HCT116 (cell line): ENCODE results near the gene ERP29. TPM values are rescaled to one million over a fixed set of nuclear protein-coding genes. Genes with fewer than 3 reads are reported as not detected.

Experiments
- ATAC-seq: fragments of 200-7000 bp; cut with Tn5 transposase; 2 replicates; pipeline ENCODE4 v1.9.1; 2020; ENCODE audit warnings: mild to moderate bottlenecking, moderate library complexity
- BruUV-seq: library from RNA; stranded (reverse); fragments of 400-500 nt; replicated peaks from 2 replicates; lab custom pipeline; 2021; lab: Mats Ljungman, UMichigan
- CTCF ChIA-PET: fragments of 300-600 bp; sonication (Branson Sonifier 250); formaldehyde crosslinking; loops from one replicate; lab custom pipeline; 2021; ENCODE audit warnings: antibody characterized with exemption; lab: Charles Lee
- POLR2A ChIA-PET: fragments of 300-600, 350-600 bp; sonication (Branson Sonifier 250); formaldehyde crosslinking; loops from one replicate; lab custom pipeline; 2021; ENCODE audit warnings: antibody characterized with exemption; lab: Charles Lee
- RAD21 ChIA-PET, 2 experiments: fragments of 300-600 bp; sonication (Branson Sonifier 250); formaldehyde crosslinking; loops; one replicate each; lab custom pipeline; 2023; ENCODE audit warnings: low total read pairs in 2 of 2; ENCODE audit not compliant: uncharacterized antibody in 2 of 2, unreplicated experiment in 2 of 2, low non-redundant PET in 1 of 2; lab: Charles Lee
- DNase-seq: peaks from one replicate; pipeline ENCODE4 v3.0.0-alpha.2; 2010; ENCODE audit warnings: low read depth, low spot score
- H2AFZ ChIP-seq: fragments of 200-600 bp; shearing (Covaris generic), sonication (generic); 2 replicates; pipeline ENCODE4 v1.6.1; 2017; ENCODE audit warnings: low read depth, mixed run types, mixed read lengths, antibody characterized with exemption, low read length; ENCODE audit not compliant: poor library complexity, severe bottlenecking
- H3K27ac ChIP-seq: 2 replicates; pipeline ENCODE4 v1.5.1; 2012; ENCODE audit warnings: low read depth, low read length
- H3K27me3 ChIP-seq: fragments of 200-600 bp; sonication (generic); 2 replicates; pipeline ENCODE4 v1.6.1; 2016; ENCODE audit warnings: mixed run types, low read length, mixed read lengths; ENCODE audit not compliant: insufficient read depth
- H3K36me3 ChIP-seq, 2 experiments: fragments of 200-500 bp in 1 of 2; fragments of 200-600 bp in 1 of 2; sonication (Bioruptor generic) in 1 of 2; sonication (generic) in 1 of 2; 2 replicates each; pipeline versions ENCODE4 v1.5.1 to v1.6.1; 2014 to 2016; ENCODE audit warnings: low read length in 2 of 2, inconsistent platforms in 1 of 2, mixed read lengths in 1 of 2, mixed run types in 1 of 2; ENCODE audit not compliant: insufficient read depth in 2 of 2, control insufficient read depth in 1 of 2
- H3K4me1 ChIP-seq, 2 experiments: fragments of 200-600 bp in 1 of 2; sonication (generic) in 1 of 2; 2 replicates each; pipeline versions ENCODE4 v1.5.1 to v1.6.1; 2012 to 2017; ENCODE audit warnings: low read length in 2 of 2, inconsistent platforms in 1 of 2, mild to moderate bottlenecking in 1 of 2, mixed read lengths in 1 of 2, mixed run types in 1 of 2, moderate library complexity in 1 of 2; ENCODE audit not compliant: insufficient read depth in 2 of 2, control insufficient read depth in 1 of 2
- H3K4me2 ChIP-seq: fragments of 200-600 bp; sonication (generic); 2 replicates; pipeline ENCODE4 v1.6.1; 2017; ENCODE audit warnings: mixed run types, low read length, mixed read lengths
- H3K4me3 ChIP-seq, 2 experiments: fragments of 200-600 bp in 1 of 2; sonication (generic) in 1 of 2; replicated peaks in 1 of 2; 2 replicates each; pipeline ENCODE4 v1.5.1; 2011 to 2016; ENCODE audit warnings: low read length in 2 of 2, control low read depth in 1 of 2, low read depth in 1 of 2, mild to moderate bottlenecking in 1 of 2, mixed read lengths in 1 of 2, mixed run types in 1 of 2
- H3K79me2 ChIP-seq: fragments of 200-600 bp; sonication (generic); 2 replicates; pipeline ENCODE4 v1.6.1; 2017; ENCODE audit warnings: mild to moderate bottlenecking, mixed run types, low read length, moderate library complexity, mixed read lengths; ENCODE audit not compliant: insufficient read depth
- H3K9ac ChIP-seq: fragments of 200-600 bp; sonication (generic); 2 replicates; pipeline ENCODE4 v1.6.1; 2016; ENCODE audit warnings: low read length, mixed read lengths
- H3K9me2 ChIP-seq: fragments of 200-600 bp; sonication (generic), shearing (Covaris generic); 2 replicates; pipeline ENCODE4 v1.6.1; 2017; ENCODE audit warnings: mixed run types, mild to moderate bottlenecking, moderate library complexity; ENCODE audit not compliant: insufficient read depth
- H3K9me3 ChIP-seq, 2 experiments: fragments of 200-500 bp in 1 of 2; fragments of 200-600 bp in 1 of 2; sonication (Bioruptor generic) in 1 of 2; sonication (generic) in 1 of 2; 2 replicates each; pipeline ENCODE4 v1.6.1; 2014 to 2017; ENCODE audit warnings: low read length in 2 of 2, mixed read lengths in 2 of 2, inconsistent platforms in 1 of 2, low read depth in 1 of 2, mild to moderate bottlenecking in 1 of 2, mixed run types in 1 of 2, moderate library complexity in 1 of 2; ENCODE audit not compliant: control insufficient read depth in 1 of 2, insufficient read depth in 1 of 2
- H4K20me1 ChIP-seq: fragments of 200-600 bp; sonication (generic), shearing (Covaris generic); 2 replicates; pipeline ENCODE4 v1.6.1; 2017; ENCODE audit warnings: mixed run types, mild to moderate bottlenecking, moderate library complexity; ENCODE audit not compliant: insufficient read depth
- CBX3 ChIP-seq: IDR thresholded peaks from 2 replicates; pipeline ENCODE4 v1.6.1; 2012; ENCODE audit warnings: low read depth
- EGR1 ChIP-seq: IDR thresholded peaks from 2 replicates; pipeline ENCODE4 v1.6.1; 2012; ENCODE audit warnings: low read depth
- EZH2phosphoT487 ChIP-seq: fragments of 200-600 bp; IDR thresholded peaks from 2 replicates; pipeline ENCODE4 v1.6.1; 2018; ENCODE audit warnings: antibody characterized with exemption, borderline replicate concordance
- FOSL1 ChIP-seq: IDR thresholded peaks from 2 replicates; pipeline ENCODE4 v1.6.1; 2012; ENCODE audit warnings: low read depth
- POLR2AphosphoS5 ChIP-seq: IDR thresholded peaks from 2 replicates; pipeline ENCODE4 v1.6.1; 2011; ENCODE audit warnings: mild to moderate bottlenecking, low read depth, low read length, moderate library complexity
- RAD21 ChIP-seq: IDR thresholded peaks from 2 replicates; pipeline ENCODE4 v1.6.1; 2012; ENCODE audit warnings: low read depth, mild to moderate bottlenecking
- SP1 ChIP-seq: IDR thresholded peaks from 2 replicates; pipeline ENCODE4 v1.6.1; 2012; ENCODE audit warnings: low read depth
- SRF ChIP-seq: IDR thresholded peaks from 2 replicates; pipeline ENCODE4 v1.6.1; 2012; ENCODE audit warnings: low read depth
- TCF7L2 ChIP-seq: IDR thresholded peaks from 2 replicates; pipeline ENCODE4 v1.7.0; 2011; ENCODE audit warnings: borderline replicate concordance, inconsistent platforms; ENCODE audit not compliant: insufficient read depth, insufficient read length; ENCODE audit errors: extremely low read depth
- ZFX ChIP-seq: fragments of 450-650 bp; IDR thresholded peaks from 2 replicates; pipeline ENCODE4 v1.6.1; 2017
- ZNF274 ChIP-seq: fragments of 200-500 bp; sonication (Bioruptor generic); IDR thresholded peaks from 2 replicates; pipeline ENCODE4 v1.6.1; 2014; ENCODE audit warnings: mild to moderate bottlenecking, low read depth, low read length, inconsistent platforms
- intact Hi-C: fragments of 100-400 bp; cut with micrococcal nuclease; formaldehyde crosslinking; loops from 2 replicates; pipeline ENCODE4 v1.10.0; 2022
- total RNA-seq: library from RNA; stranded (reverse); gene quantifications from one replicate; pipeline ENCODE4 v1.2.1, GENCODE V29; 2021; ENCODE audit not compliant: unreplicated experiment
- TF ChIP-seq, protein P1 (sequence below): IDR thresholded peaks from 2 replicates; pipeline ENCODE4 v1.6.1; 2012; ENCODE audit warnings: low read depth
- TF ChIP-seq, protein P2 (sequence below): IDR thresholded peaks from 2 replicates; pipeline ENCODE4 v1.6.1; 2011; ENCODE audit warnings: mild to moderate bottlenecking, low read length, moderate library complexity; ENCODE audit not compliant: insufficient replicate concordance; ENCODE audit errors: extremely low read depth
- TF ChIP-seq, protein P3 (sequence below), 3 experiments: fragments of 200-600 bp in 1 of 3; sonication (generic) in 1 of 3; IDR thresholded peaks in 2 of 3; conservative IDR thresholded peaks in 1 of 3; 2 replicates each; pipeline ENCODE4 v1.5.1; 2012 to 2017; ENCODE audit warnings: low read depth in 2 of 3, low read length in 2 of 3, antibody characterized with exemption in 1 of 3, borderline replicate concordance in 1 of 3, control low read depth in 1 of 3, mild to moderate bottlenecking in 1 of 3, mixed read lengths in 1 of 3, mixed run types in 1 of 3, moderate library complexity in 1 of 3; ENCODE audit not compliant: insufficient read depth in 1 of 3

The ERP29 gene
- total RNA-seq, 1 experiment from 2014 or later = 130 TPM

DNA sequence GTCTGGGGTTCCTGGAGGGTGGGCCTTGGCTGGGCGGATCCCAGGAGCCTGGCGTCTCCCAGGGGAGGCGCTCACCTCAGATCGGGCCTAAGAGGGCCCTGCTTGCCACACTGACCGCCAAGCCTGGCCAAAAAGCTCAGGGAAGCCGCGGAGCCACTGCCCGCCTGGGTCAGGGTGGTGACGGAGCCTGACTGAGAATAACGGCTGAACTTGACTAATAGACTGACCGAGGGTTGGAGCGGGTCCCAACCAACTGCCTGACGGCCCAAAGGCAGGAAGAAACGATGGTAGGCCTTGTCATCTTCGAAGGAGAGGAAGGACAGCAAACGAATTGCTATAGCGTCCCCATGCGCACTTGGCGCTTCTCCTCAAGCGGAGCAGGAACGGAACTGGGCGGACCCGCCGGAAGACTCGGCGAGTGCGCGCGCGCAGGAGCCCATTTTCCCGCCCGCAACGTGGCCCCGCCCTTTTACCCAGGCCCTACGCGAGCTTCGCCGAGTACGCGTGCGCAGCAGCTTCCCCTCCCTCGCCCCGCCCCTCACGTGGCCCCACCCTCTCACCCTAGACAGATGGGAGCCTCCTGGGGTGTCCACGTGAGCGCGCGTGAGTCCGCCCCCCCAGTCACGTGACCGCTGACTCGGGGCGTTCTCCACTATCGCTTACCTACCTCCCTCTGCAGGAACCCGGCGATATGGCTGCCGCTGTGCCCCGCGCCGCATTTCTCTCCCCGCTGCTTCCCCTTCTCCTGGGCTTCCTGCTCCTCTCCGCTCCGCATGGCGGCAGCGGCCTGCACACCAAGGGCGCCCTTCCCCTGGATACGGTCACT is at the start of gene ERP29, which contains the start of gene TMEM116 (continued):
- TF ChIP-seq, protein P1, sequence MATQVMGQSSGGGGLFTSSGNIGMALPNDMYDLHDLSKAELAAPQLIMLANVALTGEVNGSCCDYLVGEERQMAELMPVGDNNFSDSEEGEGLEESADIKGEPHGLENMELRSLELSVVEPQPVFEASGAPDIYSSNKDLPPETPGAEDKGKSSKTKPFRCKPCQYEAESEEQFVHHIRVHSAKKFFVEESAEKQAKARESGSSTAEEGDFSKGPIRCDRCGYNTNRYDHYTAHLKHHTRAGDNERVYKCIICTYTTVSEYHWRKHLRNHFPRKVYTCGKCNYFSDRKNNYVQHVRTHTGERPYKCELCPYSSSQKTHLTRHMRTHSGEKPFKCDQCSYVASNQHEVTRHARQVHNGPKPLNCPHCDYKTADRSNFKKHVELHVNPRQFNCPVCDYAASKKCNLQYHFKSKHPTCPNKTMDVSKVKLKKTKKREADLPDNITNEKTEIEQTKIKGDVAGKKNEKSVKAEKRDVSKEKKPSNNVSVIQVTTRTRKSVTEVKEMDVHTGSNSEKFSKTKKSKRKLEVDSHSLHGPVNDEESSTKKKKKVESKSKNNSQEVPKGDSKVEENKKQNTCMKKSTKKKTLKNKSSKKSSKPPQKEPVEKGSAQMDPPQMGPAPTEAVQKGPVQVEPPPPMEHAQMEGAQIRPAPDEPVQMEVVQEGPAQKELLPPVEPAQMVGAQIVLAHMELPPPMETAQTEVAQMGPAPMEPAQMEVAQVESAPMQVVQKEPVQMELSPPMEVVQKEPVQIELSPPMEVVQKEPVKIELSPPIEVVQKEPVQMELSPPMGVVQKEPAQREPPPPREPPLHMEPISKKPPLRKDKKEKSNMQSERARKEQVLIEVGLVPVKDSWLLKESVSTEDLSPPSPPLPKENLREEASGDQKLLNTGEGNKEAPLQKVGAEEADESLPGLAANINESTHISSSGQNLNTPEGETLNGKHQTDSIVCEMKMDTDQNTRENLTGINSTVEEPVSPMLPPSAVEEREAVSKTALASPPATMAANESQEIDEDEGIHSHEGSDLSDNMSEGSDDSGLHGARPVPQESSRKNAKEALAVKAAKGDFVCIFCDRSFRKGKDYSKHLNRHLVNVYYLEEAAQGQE = no peak
- TF ChIP-seq SRF (no peak), FOSL1 (no peak)

DNA sequence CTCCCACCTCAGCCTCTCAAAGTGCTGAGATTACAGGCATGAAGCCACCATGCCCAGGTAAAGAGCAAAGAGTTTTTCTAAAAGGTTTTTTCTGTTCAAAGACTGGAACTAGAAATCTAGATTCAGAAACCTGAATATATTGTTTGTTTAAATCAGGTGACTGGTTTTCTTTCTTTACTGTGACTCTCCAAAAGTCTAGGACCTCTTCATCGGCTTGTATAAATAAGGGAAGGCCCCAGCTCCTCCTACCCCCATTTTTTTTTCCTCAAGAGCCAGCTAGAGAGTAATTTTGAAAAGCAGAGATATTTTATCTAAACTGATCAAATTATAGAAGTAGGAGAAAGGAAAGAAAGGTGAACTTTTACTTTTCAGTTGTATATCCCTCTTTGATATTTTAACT is 48.3 kb upstream of the ERP29 start:
- BruUV-seq = no TSS peak
- Histone ChIP-seq H3K4me2 (no peak overlapping the region), H3K36me3 (no peaks in the 10 kb centered on the region), H3K79me2 (no peaks in the 10 kb centered on the region), H3K9me3 (no peaks in the 10 kb centered on the region), H3K9me2 (no peaks in the 10 kb centered on the region), H3K9ac (no peak overlapping the region), H3K27me3 (no peaks in the 10 kb centered on the region), H2AFZ (no peak overlapping the region), H3K4me1 (no peaks in the 10 kb centered on the region), H4K20me1 (no peaks in the 10 kb centered on the region), H3K27ac (no peak overlapping the region), H3K4me3 (no peak overlapping the region)
- ATAC-seq (no peak), DNase-seq (no peak)
- CTCF ChIA-PET = no interaction called here
- intact Hi-C loops = no loop called here
- POLR2A ChIA-PET = no interaction called here
- RAD21 ChIA-PET = no interaction called here
- TF ChIP-seq SP1 = no peak
- TF ChIP-seq, protein P2, sequence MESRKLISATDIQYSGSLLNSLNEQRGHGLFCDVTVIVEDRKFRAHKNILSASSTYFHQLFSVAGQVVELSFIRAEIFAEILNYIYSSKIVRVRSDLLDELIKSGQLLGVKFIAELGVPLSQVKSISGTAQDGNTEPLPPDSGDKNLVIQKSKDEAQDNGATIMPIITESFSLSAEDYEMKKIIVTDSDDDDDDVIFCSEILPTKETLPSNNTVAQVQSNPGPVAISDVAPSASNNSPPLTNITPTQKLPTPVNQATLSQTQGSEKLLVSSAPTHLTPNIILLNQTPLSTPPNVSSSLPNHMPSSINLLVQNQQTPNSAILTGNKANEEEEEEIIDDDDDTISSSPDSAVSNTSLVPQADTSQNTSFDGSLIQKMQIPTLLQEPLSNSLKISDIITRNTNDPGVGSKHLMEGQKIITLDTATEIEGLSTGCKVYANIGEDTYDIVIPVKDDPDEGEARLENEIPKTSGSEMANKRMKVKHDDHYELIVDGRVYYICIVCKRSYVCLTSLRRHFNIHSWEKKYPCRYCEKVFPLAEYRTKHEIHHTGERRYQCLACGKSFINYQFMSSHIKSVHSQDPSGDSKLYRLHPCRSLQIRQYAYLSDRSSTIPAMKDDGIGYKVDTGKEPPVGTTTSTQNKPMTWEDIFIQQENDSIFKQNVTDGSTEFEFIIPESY = no peak
- no peak for TF ChIP-seq EZH2phosphoT487
- TF ChIP-seq EGR1 = no peak
- no peak for TF ChIP-seq POLR2AphosphoS5
- no peak for TF ChIP-seq CBX3
- TF ChIP-seq ZNF274 = no peak
- TF ChIP-seq TCF7L2 = no peak
- TF ChIP-seq ZFX = no peak
- TF ChIP-seq, protein P3, sequence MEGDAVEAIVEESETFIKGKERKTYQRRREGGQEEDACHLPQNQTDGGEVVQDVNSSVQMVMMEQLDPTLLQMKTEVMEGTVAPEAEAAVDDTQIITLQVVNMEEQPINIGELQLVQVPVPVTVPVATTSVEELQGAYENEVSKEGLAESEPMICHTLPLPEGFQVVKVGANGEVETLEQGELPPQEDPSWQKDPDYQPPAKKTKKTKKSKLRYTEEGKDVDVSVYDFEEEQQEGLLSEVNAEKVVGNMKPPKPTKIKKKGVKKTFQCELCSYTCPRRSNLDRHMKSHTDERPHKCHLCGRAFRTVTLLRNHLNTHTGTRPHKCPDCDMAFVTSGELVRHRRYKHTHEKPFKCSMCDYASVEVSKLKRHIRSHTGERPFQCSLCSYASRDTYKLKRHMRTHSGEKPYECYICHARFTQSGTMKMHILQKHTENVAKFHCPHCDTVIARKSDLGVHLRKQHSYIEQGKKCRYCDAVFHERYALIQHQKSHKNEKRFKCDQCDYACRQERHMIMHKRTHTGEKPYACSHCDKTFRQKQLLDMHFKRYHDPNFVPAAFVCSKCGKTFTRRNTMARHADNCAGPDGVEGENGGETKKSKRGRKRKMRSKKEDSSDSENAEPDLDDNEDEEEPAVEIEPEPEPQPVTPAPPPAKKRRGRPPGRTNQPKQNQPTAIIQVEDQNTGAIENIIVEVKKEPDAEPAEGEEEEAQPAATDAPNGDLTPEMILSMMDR (IDR thresholded peaks at IDR 0.05 in 2 of 3, conservative IDR thresholded peaks at IDR 0.05 in 1 of 3; ENCODE audit: borderline replicate concordance in 1 of 3, insufficient read depth in 1 of 3, low read depth in 2 of 3, low read length in 2 of 3) = no peak
- no peak for TF ChIP-seq RAD21
- TF ChIP-seq SRF = no peak
